GM12878 (cell line): Measurements from ENCODE around the gene CCDC178. TPM values are rescaled to one million over a fixed set of nuclear protein-coding genes. Genes with fewer than 3 reads are reported as not detected.

Experiments used
- ATAC-seq: fragments of 200-7000 bp; cut with Tn5 transposase; 3 replicates; pipeline ENCODE4 v1.9.1; 2020; ENCODE audit warnings: mild to moderate bottlenecking, moderate library complexity
- BruUV-seq: library from RNA; stranded (reverse); fragments of 400-500 nt; replicated peaks from 2 replicates; lab custom pipeline; 2021; lab: Mats Ljungman, UMichigan
- CTCF ChIA-PET: fragments of 300-600 bp; sonication (Branson Sonifier 250); formaldehyde crosslinking; extraction: SDS; loops from one replicate; lab custom pipeline; 2021; ENCODE audit warnings: inconsistent platforms; lab: Yijun Ruan, JAX
- POLR2A ChIA-PET: fragments of 350-600 bp; formaldehyde crosslinking; extraction: SDS; loops from one replicate; lab custom pipeline; 2021; ENCODE audit warnings: inconsistent platforms; lab: Charles Lee
- RAD21 ChIA-PET: fragments of 300-600 bp; sonication (Branson Sonifier 250); formaldehyde crosslinking; loops from one replicate; lab custom pipeline; 2023; ENCODE audit warnings: antibody characterized with exemption; ENCODE audit not compliant: unreplicated experiment; lab: Charles Lee
- SMC1A ChIA-PET: fragments of 300-600 bp; sonication (Branson Sonifier 250); formaldehyde crosslinking; loops from one replicate; lab custom pipeline; 2023; ENCODE audit not compliant: unreplicated experiment, uncharacterized antibody; lab: Charles Lee
- DNase-seq: peaks from one replicate; pipeline ENCODE4 v3.0.0-alpha.2; 2011; ENCODE audit warnings: low read depth, low spot score
- FAIRE-seq: peaks from 3 replicates; lab custom pipeline; 2011; peaks lifted over from hg19 to GRCh38; lab: Jason Lieb, UNC
- H2AFZ ChIP-seq: 2 replicates; pipeline ENCODE4 v1.6.0; 2011; ENCODE audit warnings: low read depth, low read length, control low read depth; ENCODE audit not compliant: control insufficient read depth
- H3K27ac ChIP-seq: 2 replicates; pipeline ENCODE4 v1.5.1; 2011; ENCODE audit warnings: control low read depth; ENCODE audit not compliant: control insufficient read depth, insufficient read depth
- H3K27me3 ChIP-seq, 2 experiments: replicated peaks in 1 of 2; 2 replicates each; pipeline versions ENCODE4 v1.6.0 to v1.6.1; 2011; ENCODE audit warnings: low read length in 1 of 2; ENCODE audit not compliant: control insufficient read depth in 2 of 2, insufficient read depth in 2 of 2
- H3K36me3 ChIP-seq, 2 experiments: 2 replicates each; pipeline ENCODE4 v1.5.1; 2011; ENCODE audit warnings: low read length in 1 of 2; ENCODE audit not compliant: control insufficient read depth in 2 of 2, insufficient read depth in 2 of 2
- H3K4me1 ChIP-seq: 2 replicates; pipeline ENCODE4 v1.6.1; 2011; ENCODE audit warnings: mild to moderate bottlenecking, low read length, moderate library complexity, mixed read lengths; ENCODE audit not compliant: control insufficient read depth, insufficient read depth
- H3K4me2 ChIP-seq: 2 replicates; pipeline ENCODE4 v1.6.0; 2011; ENCODE audit warnings: control low read depth; ENCODE audit not compliant: control insufficient read depth, insufficient read depth
- H3K4me3 ChIP-seq: fragments of 200-600 bp; sonication (generic); 2 replicates; pipeline ENCODE4 v1.5.1; 2016
- H3K79me2 ChIP-seq: 2 replicates; pipeline ENCODE4 v1.6.0; 2011; ENCODE audit warnings: low read length; ENCODE audit not compliant: control insufficient read depth, insufficient read depth
- H3K9ac ChIP-seq: 2 replicates; pipeline ENCODE4 v1.8.0; 2011; ENCODE audit warnings: low read length, control low read depth, mixed read lengths; ENCODE audit not compliant: control insufficient read depth, insufficient read depth
- H3K9me3 ChIP-seq: replicated peaks from 3 replicates; pipeline ENCODE4 v1.5.1; 2011; ENCODE audit warnings: mild to moderate bottlenecking, low read length; ENCODE audit not compliant: control insufficient read depth, insufficient read depth
- H4K20me1 ChIP-seq: 2 replicates; pipeline ENCODE4 v1.6.0; 2011; ENCODE audit not compliant: control insufficient read depth, insufficient read depth
- ATF3 ChIP-seq: IDR thresholded peaks from 2 replicates; pipeline ENCODE4 v1.6.1; 2011; ENCODE audit warnings: low read depth, mild to moderate bottlenecking, low read length, moderate library complexity, borderline replicate concordance; ENCODE audit errors: extremely low read depth
- ELK1 ChIP-seq: IDR thresholded peaks from 2 replicates; pipeline ENCODE4 v1.6.1; 2012; ENCODE audit warnings: low read depth, low read length, improper control_type of control experiment
- PML ChIP-seq: IDR thresholded peaks from 2 replicates; pipeline ENCODE4 v1.6.1; 2012; ENCODE audit warnings: low read length, inconsistent platforms
- POLR2AphosphoS5 ChIP-seq: IDR thresholded peaks from 2 replicates; pipeline ENCODE4 v1.6.1; 2011; ENCODE audit warnings: mild to moderate bottlenecking, low read length, inconsistent platforms
- RB1 ChIP-seq: fragments of 450-650 bp; formaldehyde crosslinking; IDR thresholded peaks from 2 replicates; pipeline ENCODE4 v1.6.1; 2017; ENCODE audit warnings: mild to moderate bottlenecking, borderline replicate concordance
- STAT1 ChIP-seq: fragments of 450-650 bp; conservative IDR thresholded peaks from 2 replicates; pipeline ENCODE4 v1.6.1; 2014; ENCODE audit warnings: antibody characterized with exemption, mild to moderate bottlenecking
- ZNF622 ChIP-seq: fragments of 450-650 bp; IDR thresholded peaks from 2 replicates; pipeline ENCODE4 v1.6.1; 2017; ENCODE audit warnings: mild to moderate bottlenecking, inconsistent platforms
- WGBS: methylation state at CpG from one replicate; pipeline ENCODE4 v1.1.6; 2016; ENCODE audit warnings: low lambda C conversion rate; ENCODE audit not compliant: insufficient replicate concordance, insufficient coverage; ENCODE audit errors: missing lambda C conversion rate; 5-methylcytosine and 5-hydroxymethylcytosine counted together
- in situ Hi-C: fragments of 300-500 bp; cut with MboI; formaldehyde crosslinking; loops from 9 replicates; pipeline ENCODE4 v1.14.3; 2018; ENCODE audit warnings: mixed read lengths
- intact Hi-C: fragments of 100-400 bp; cut with micrococcal nuclease; formaldehyde crosslinking; loops from one replicate; pipeline ENCODE4 v1.14.2; 2022; ENCODE audit not compliant: unreplicated experiment
- polyA plus RNA-seq, 11 experiments: library from polyadenylated mRNA; depleted of rRNA in 4 of 11; unstranded in 6 of 11; stranded (reverse) in 5 of 11; fragments of >200 nt; fragmentation: Nextera tagmentation in 4 of 11; fragmentation: Illumina TruSeq in 1 of 11; extraction: Ambion mirVana in 4 of 11; extraction: Trizol in 1 of 11; gene quantifications; 1 replicate in 1 of 11; 2 replicates in 10 of 11; pipeline versions ENCODE4 v1.2.1 to v1.2.3, GENCODE V29; 2011 to 2016; ENCODE audit warnings: inconsistent platforms in 2 of 11, missing spikeins in 2 of 11, low read depth in 1 of 11
- total RNA-seq, 4 experiments: library from RNA; depleted of rRNA in 3 of 4; stranded (reverse); fragments of >200 nt in 3 of 4; fragmentation: Illumina TruSeq in 1 of 4; extraction: Trizol in 1 of 4; gene quantifications; 2 replicates each; pipeline versions ENCODE4 v1.2.1 to v1.2.3, GENCODE V29; 2013 to 2021
- TF ChIP-seq, protein P1 (sequence below): IDR thresholded peaks from 2 replicates; pipeline ENCODE4 v1.6.1; 2011; ENCODE audit warnings: borderline replicate concordance, low read depth, mild to moderate bottlenecking, moderate library complexity, low read length; ENCODE audit not compliant: insufficient read depth, poor library complexity, severe bottlenecking

CCDC178 gene
- total and polyA plus RNA-seq, 10 of the 15 experiments (the other 5 are each of a cell fraction or from before 2014, with no cell fraction given) = 0.04 TPM; not detected in 9

- TF ChIP-seq ELK1 = no peak
- no peak for TF ChIP-seq ZNF622
- no peak for TF ChIP-seq RB1
Measured at GRCh38 chr18:33132657-33133056, 307.9 kb downstream of the CCDC178 start (continued).

DNA sequence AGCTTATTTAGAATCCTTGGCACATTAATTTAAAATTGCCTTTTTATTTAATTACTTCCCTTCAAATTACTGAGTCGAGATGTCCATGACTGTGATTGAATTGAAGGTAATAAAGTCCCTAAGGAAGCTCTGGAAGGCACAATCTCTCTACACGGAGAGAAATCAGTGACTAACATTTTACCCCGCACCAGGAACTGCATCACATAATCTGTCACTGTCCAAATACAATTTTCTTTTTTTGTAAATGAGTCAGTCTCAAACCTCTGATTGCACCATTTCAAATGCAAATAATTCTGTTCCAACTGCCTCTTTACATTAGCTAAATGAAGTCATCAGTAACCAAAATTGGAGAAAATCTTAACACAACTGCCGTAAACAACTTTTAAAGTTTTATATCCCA lies 311.9 kb downstream of the CCDC178 start:
- FAIRE-seq = no peak

More for the DNA sequence above, 311.9 kb downstream of the CCDC178 start:
- in situ Hi-C loops = no loop called here
- Histone ChIP-seq H3K4me1 (no peaks in the 10 kb centered on the region), H3K9ac (no peak overlapping the region), H3K79me2 (no peaks in the 10 kb centered on the region), H3K4me3 (no peak overlapping the region), H3K4me2 (no peak overlapping the region), H3K27me3 (no peaks in the 10 kb centered on the region), H2AFZ (no peak overlapping the region), H3K9me3 (no peaks in the 10 kb centered on the region), H3K27ac (no peak overlapping the region), H3K36me3 (no peaks in the 10 kb centered on the region), H4K20me1 (no peaks in the 10 kb centered on the region)
- SMC1A ChIA-PET = no interaction called here
- 23% methylated on average over 4 of the region's 4 CpGs for WGBS
- RAD21 ChIA-PET = no interaction called here
- ATAC-seq (no peak), DNase-seq (no peak)
- TF ChIP-seq, protein P1, sequence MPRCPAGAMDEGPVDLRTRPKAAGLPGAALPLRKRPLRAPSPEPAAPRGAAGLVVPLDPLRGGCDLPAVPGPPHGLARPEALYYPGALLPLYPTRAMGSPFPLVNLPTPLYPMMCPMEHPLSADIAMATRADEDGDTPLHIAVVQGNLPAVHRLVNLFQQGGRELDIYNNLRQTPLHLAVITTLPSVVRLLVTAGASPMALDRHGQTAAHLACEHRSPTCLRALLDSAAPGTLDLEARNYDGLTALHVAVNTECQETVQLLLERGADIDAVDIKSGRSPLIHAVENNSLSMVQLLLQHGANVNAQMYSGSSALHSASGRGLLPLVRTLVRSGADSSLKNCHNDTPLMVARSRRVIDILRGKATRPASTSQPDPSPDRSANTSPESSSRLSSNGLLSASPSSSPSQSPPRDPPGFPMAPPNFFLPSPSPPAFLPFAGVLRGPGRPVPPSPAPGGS = no peak
- no peak for TF ChIP-seq POLR2AphosphoS5
- no peak for TF ChIP-seq ATF3
- TF ChIP-seq PML = no peak
- no peak for TF ChIP-seq STAT1
- BruUV-seq = no TSS peak
- CTCF ChIA-PET = no interaction called here
- intact Hi-C loops = no loop called here
- POLR2A ChIA-PET = no interaction called here
